Parathyroid adenoma (tissue), 2 donors: ENCODE measurements around the gene PRSS27.
"Not testable (repeated sequence)": the region's sequence is repeated elsewhere in the genome, so short reads cannot be mapped to it uniquely, and the experiment has no call there.

ENCODE experiments used
- H2AFZ ChIP-seq: fragments of 300-600 bp; sonication (generic); one replicate; pipeline ENCODE4 v1.7.0; 2017; ENCODE audit warnings: antibody characterized with exemption, mild to moderate bottlenecking
- H3K27ac ChIP-seq: fragments of 300-600 bp; sonication (generic); one replicate; pipeline ENCODE4 v1.7.0; 2017
- H3K27me3 ChIP-seq: fragments of 300-600 bp; sonication (generic); one replicate; pipeline ENCODE4 v1.7.0; 2017; ENCODE audit warnings: low read length; ENCODE audit not compliant: control insufficient read depth, insufficient read depth
- H3K36me3 ChIP-seq: fragments of 300-600 bp; sonication (generic); one replicate; pipeline ENCODE4 v1.7.0; 2017; ENCODE audit warnings: low read length; ENCODE audit not compliant: control insufficient read depth, insufficient read depth
- H3K4me1 ChIP-seq: fragments of 300-600 bp; sonication (generic); one replicate; pipeline ENCODE4 v1.7.0; 2017; ENCODE audit warnings: control low read depth
- H3K4me2 ChIP-seq: fragments of 300-600 bp; sonication (generic); one replicate; pipeline ENCODE4 v1.7.0; 2017; ENCODE audit warnings: low read length
- H3K4me3 ChIP-seq: fragments of 300-600 bp; sonication (generic); one replicate; pipeline ENCODE4 v1.7.0; 2017; ENCODE audit warnings: low read depth, low read length
- H3K79me2 ChIP-seq: fragments of 300-600 bp; sonication (generic); one replicate; pipeline ENCODE4 v1.7.0; 2017; ENCODE audit warnings: control low read depth
- H3K9ac ChIP-seq: fragments of 300-600 bp; sonication (generic); one replicate; pipeline ENCODE4 v1.7.0; 2017; ENCODE audit warnings: mild to moderate bottlenecking
- H3K9me3 ChIP-seq: fragments of 300-600 bp; sonication (generic); one replicate; pipeline ENCODE4 v1.7.0; 2017; ENCODE audit warnings: low read length; ENCODE audit not compliant: control insufficient read depth
- CTCF ChIP-seq: fragments of 300-600 bp; sonication (generic); IDR thresholded peaks from one replicate; pipeline ENCODE4 v1.7.0; 2017; ENCODE audit warnings: antibody characterized with exemption, mild to moderate bottlenecking
- donor health status: primary hyperparathyroidism.

PRSS27 gene

GRCh38 chr16:2691491-2692248 is 28.4 kb downstream of the PRSS27 start:
- Histone ChIP-seq H3K4me2 (no peak overlapping the region), H3K79me2 (peaks cover 45% of the 10 kb centered on the region), H3K27me3 (no peaks in the 10 kb centered on the region), H2AFZ (no peak overlapping the region), H3K9me3 (no peaks in the 10 kb centered on the region), H3K4me3 (no peak overlapping the region), H3K4me1 (peaks cover 7% of the 10 kb centered on the region), H3K9ac (no peak overlapping the region), H3K36me3 (no peaks in the 10 kb centered on the region), H3K27ac (no peak overlapping the region)
- TF ChIP-seq CTCF: no peak

DNA sequence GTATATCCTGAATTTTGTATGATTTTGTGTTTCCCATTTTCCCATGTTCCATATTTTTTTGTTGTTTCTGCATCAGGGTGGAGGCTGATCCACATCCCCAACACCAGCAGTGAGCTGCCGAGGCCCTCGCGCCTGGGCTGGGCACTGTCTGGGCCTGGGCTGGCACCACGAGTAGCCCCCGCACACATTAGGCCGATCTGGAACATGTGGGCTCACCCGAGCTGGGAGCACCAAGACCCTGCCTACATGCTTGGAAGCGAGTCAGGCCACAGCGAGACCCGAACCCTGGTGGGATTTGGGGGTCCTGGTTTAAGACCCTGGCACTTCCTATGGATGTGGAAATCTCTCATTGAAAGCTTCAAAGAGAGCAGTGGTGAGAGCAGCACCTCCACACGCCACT is 29.2 kb downstream of the PRSS27 start:
- Histone ChIP-seq H2AFZ (no peak overlapping the region), H3K27me3 (no peaks in the 10 kb centered on the region), H3K4me3 (no peak overlapping the region), H3K36me3 (no peaks in the 10 kb centered on the region), H3K27ac (no peak overlapping the region), H3K79me2 (peaks cover 45% of the 10 kb centered on the region), H3K9ac (no peak overlapping the region), H3K4me2 (no peak overlapping the region), H3K4me1 (peaks cover 7% of the 10 kb centered on the region), H3K9me3 (no peaks in the 10 kb centered on the region)
- TF ChIP-seq CTCF: no peak

GRCh38 chr16:2689968-2690801 is 29.8 kb downstream of the PRSS27 start:
- no peak overlapping the region for H3K9ac ChIP-seq
- no peaks in the 10 kb centered on the region for H3K27me3 ChIP-seq
- H3K9me3 ChIP-seq: no peaks in the 10 kb centered on the region
- no peak for TF ChIP-seq CTCF
- H3K4me2 ChIP-seq: no peak overlapping the region
- no peak overlapping the region for H2AFZ ChIP-seq
- H3K27ac ChIP-seq: no peak overlapping the region
- H3K79me2 ChIP-seq: peaks cover 45% of the 10 kb centered on the region
- peaks cover 7% of the 10 kb centered on the region for H3K4me1 ChIP-seq
- no peak overlapping the region for H3K4me3 ChIP-seq
- no peaks in the 10 kb centered on the region for H3K36me3 ChIP-seq

- H3K4me1 ChIP-seq, H2AFZ ChIP-seq: not testable (repeated sequence)
Observed at GRCh38 chr16:2689422-2689821, 30.6 kb downstream of the PRSS27 start.

GRCh38 chr16:2687531-2688308 is 32.3 kb downstream of the PRSS27 start:
- no peak overlapping the region for H2AFZ ChIP-seq
- no peak overlapping the region for H3K4me3 ChIP-seq
- H3K9ac ChIP-seq: no peak overlapping the region
- H3K27me3 ChIP-seq: no peaks in the 10 kb centered on the region
- H3K4me1 ChIP-seq: no peaks in the 10 kb centered on the region
- peaks cover 49% of the 10 kb centered on the region for H3K79me2 ChIP-seq
- no peak for TF ChIP-seq CTCF
- no peaks in the 10 kb centered on the region for H3K9me3 ChIP-seq
- H3K4me2 ChIP-seq: no peak overlapping the region
- no peak overlapping the region for H3K27ac ChIP-seq
- no peaks in the 10 kb centered on the region for H3K36me3 ChIP-seq

More at GRCh38 chr16:2689422-2689821, 30.6 kb downstream of the PRSS27 start:
- H3K27ac ChIP-seq, H3K9ac ChIP-seq, H3K36me3 ChIP-seq, H3K4me2 ChIP-seq, H3K9me3 ChIP-seq, H3K27me3 ChIP-seq, H3K4me3 ChIP-seq: not testable (repeated sequence)
- H3K79me2 ChIP-seq: peaks cover 50% of the 10 kb centered on the region
